ENCODE measurements around the gene IL36RN. TPM values are rescaled to one million over a fixed set of nuclear protein-coding genes. Genes with fewer than 3 reads are reported as not detected.
"Not testable (repeated sequence)": the region's sequence is repeated elsewhere in the genome, so short reads cannot be mapped to it uniquely, and the experiment has no call there.

Gene IL36RN
- total RNA-seq, 1 donor from 2014 or later: 0.25 TPM

GRCh38 chr2:113093613-113093977 lies 34.6 kb downstream of the IL36RN start:
- Histone ChIP-seq H3K4me1 (no peaks in the 10 kb centered on the region), H3K27me3 (no peaks in the 10 kb centered on the region), H3K9me3 (no peaks in the 10 kb centered on the region), H3K36me3 (no peaks in the 10 kb centered on the region), H3K27ac (no peak overlapping the region), H3K4me3 (no peak overlapping the region)
- no peak for DNase-seq (ENCODE audit: extremely low spot score in 2 of 2)
- no peak for TF ChIP-seq POLR2AphosphoS5 (IDR thresholded peaks at IDR 0.05; ENCODE audit: insufficient read depth in 1 of 2, low read depth in 1 of 2)
- intact Hi-C loops (cut with DNase I): no loop called here

- H3K4me1 ChIP-seq; H3K9me3 ChIP-seq; H3K27ac ChIP-seq; H3K36me3 ChIP-seq; DNase-seq (ENCODE audit: extremely low spot score in 2 of 2); intact Hi-C loops (cut with DNase I); H3K27me3 ChIP-seq; H3K4me3 ChIP-seq: not testable (repeated sequence)
Observed at GRCh38 chr2:113096306-113096705, 37.3 kb downstream of the IL36RN start.

- H3K4me3 ChIP-seq; DNase-seq (ENCODE audit: extremely low spot score in 2 of 2); H3K9me3 ChIP-seq; H3K4me1 ChIP-seq; H3K27me3 ChIP-seq; intact Hi-C loops (cut with DNase I); H3K27ac ChIP-seq; H3K36me3 ChIP-seq: not testable (repeated sequence)
Observed at GRCh38 chr2:113096842-113097618, 38.0 kb downstream of the IL36RN start.

- no peak overlapping the region for H3K27ac ChIP-seq
- no peaks in the 10 kb centered on the region for H3K4me1 ChIP-seq
Observed at GRCh38 chr2:113098041-113098440, 39.0 kb downstream of the IL36RN start.

GRCh38 chr2:113098532-113098931 lies 39.5 kb downstream of the IL36RN start:
- H3K27me3 ChIP-seq: no peaks in the 10 kb centered on the region
- intact Hi-C loops (cut with DNase I): no loop called here
- no peak overlapping the region for H3K4me3 ChIP-seq
- H3K9me3 ChIP-seq: no peaks in the 10 kb centered on the region
- TF ChIP-seq CTCF (IDR thresholded peaks at IDR 0.05): no peak
- no peak for TF ChIP-seq POLR2AphosphoS5 (IDR thresholded peaks at IDR 0.05; ENCODE audit: insufficient read depth in 1 of 2, low read depth in 1 of 2)
- TF ChIP-seq POLR2A (IDR thresholded peaks at IDR 0.05): no peak
- no peaks in the 10 kb centered on the region for H3K36me3 ChIP-seq
- no peaks in the 10 kb centered on the region for H3K4me1 ChIP-seq
- no peak for DNase-seq (ENCODE audit: extremely low spot score in 2 of 2)
- H3K27ac ChIP-seq: no peak overlapping the region

More at GRCh38 chr2:113098041-113098440, 39.0 kb downstream of the IL36RN start:
- Histone ChIP-seq H3K27me3 (no peaks in the 10 kb centered on the region), H3K9me3 (no peaks in the 10 kb centered on the region), H3K4me3 (no peak overlapping the region), H3K36me3 (no peaks in the 10 kb centered on the region)
- intact Hi-C loops (cut with DNase I): no loop called here
- no peak for DNase-seq (ENCODE audit: extremely low spot score in 2 of 2)
- TF ChIP-seq POLR2A (IDR thresholded peaks at IDR 0.05): no peak
- no peak for TF ChIP-seq CTCF (IDR thresholded peaks at IDR 0.05)
- no peak for TF ChIP-seq POLR2AphosphoS5 (IDR thresholded peaks at IDR 0.05; ENCODE audit: insufficient read depth in 1 of 2, low read depth in 1 of 2)

GRCh38 chr2:113102133-113102532 lies 43.1 kb downstream of the IL36RN start:
- no peaks in the 10 kb centered on the region for H3K9me3 ChIP-seq
- no peaks in the 10 kb centered on the region for H3K36me3 ChIP-seq
- no peak overlapping the region for H3K27ac ChIP-seq
- no peaks in the 10 kb centered on the region for H3K27me3 ChIP-seq
- intact Hi-C loops (cut with DNase I): loop anchor here (5.0 kb wide), 1 partner anchor 1270 kb away; no protein-coding TSS in a partner anchor
- DNase-seq (ENCODE audit: extremely low spot score in 2 of 2): no peak
- no peaks in the 10 kb centered on the region for H3K4me1 ChIP-seq
- no peak for TF ChIP-seq CTCF (IDR thresholded peaks at IDR 0.05)
- no peak overlapping the region for H3K4me3 ChIP-seq
